CD4-positive, alpha-beta T cell (primary cell): ENCODE results near the gene MRS2. TPM values are rescaled to one million over a fixed set of nuclear protein-coding genes. Genes with fewer than 3 reads are reported as not detected.
"Not testable (repeated sequence)": the region's sequence is repeated elsewhere in the genome, so short reads cannot be mapped to it uniquely, and the experiment has no call there.

Source experiments
- ATAC-seq: fragments of 200-7000 bp; cut with Tn5 transposase; one replicate; pipeline ENCODE4 v1.10.0; 2022; ENCODE audit warnings: mild to moderate bottlenecking; ENCODE audit not compliant: poor library complexity
- CTCF ChIA-PET: fragments of 350-600 bp; sonication (Branson Sonifier 250); formaldehyde crosslinking; loops from one replicate; lab custom pipeline; 2021; ENCODE audit warnings: antibody characterized with exemption, inconsistent platforms; lab: Charles Lee
- POLR2A ChIA-PET: fragments of 350-600 bp; sonication (Branson Sonifier 250); formaldehyde crosslinking; loops from one replicate; lab custom pipeline; 2021; ENCODE audit warnings: antibody characterized with exemption, inconsistent platforms; lab: Charles Lee
- DNase-seq, 14 experiments: peaks; one replicate each; pipeline ENCODE4 v3.0.0-alpha.2; 2013 to 2020; ENCODE audit warnings: mixed read lengths in 2 of 14
- H3K27ac ChIP-seq, 2 donors: one replicate each; pipeline versions ENCODE4 v1.5.1 to v1.7.0; 2013; ENCODE audit warnings: low read length in 2 of 2, low read depth in 1 of 2, mild to moderate bottlenecking in 1 of 2
- H3K27me3 ChIP-seq, 2 experiments: 1 replicate in 1 of 2; 2 replicates in 1 of 2; pipeline versions ENCODE4 v1.6.1 to v1.7.0; 2013; ENCODE audit warnings: low read length in 2 of 2, control low read depth in 1 of 2, mild to moderate bottlenecking in 1 of 2, moderate library complexity in 1 of 2; ENCODE audit not compliant: insufficient read depth in 2 of 2, control insufficient read depth in 1 of 2
- H3K36me3 ChIP-seq: one replicate; pipeline ENCODE4 v1.6.1; 2013; ENCODE audit warnings: low read length, control low read depth; ENCODE audit not compliant: insufficient read depth
- H3K4me1 ChIP-seq: one replicate; pipeline ENCODE4 v1.6.1; 2013; ENCODE audit warnings: low read length, control low read depth; ENCODE audit not compliant: insufficient read depth
- H3K4me3 ChIP-seq: one replicate; pipeline ENCODE4 v1.5.1; 2013; ENCODE audit warnings: mild to moderate bottlenecking, low read length, moderate library complexity
- H3K9me3 ChIP-seq, 2 experiments: 1 replicate in 1 of 2; 2 replicates in 1 of 2; pipeline versions ENCODE4 v1.6.1 to v1.7.0; 2013; ENCODE audit warnings: low read length in 2 of 2, mild to moderate bottlenecking in 2 of 2, control low read depth in 1 of 2, moderate library complexity in 1 of 2; ENCODE audit not compliant: control insufficient read depth in 1 of 2, insufficient read depth in 1 of 2
- H3K27ac Mint-ChIP-seq: one replicate; pipeline ENCODE4 v1.8.0; 2020; ENCODE audit warnings: mixed read lengths
- H3K27me3 Mint-ChIP-seq: one replicate; pipeline ENCODE4 v1.8.0; 2021; ENCODE audit warnings: mixed read lengths
- H3K36me3 Mint-ChIP-seq: one replicate; pipeline ENCODE4 v1.8.0; 2021; ENCODE audit warnings: low read depth, mixed read lengths
- H3K4me1 Mint-ChIP-seq: one replicate; pipeline ENCODE4 v1.8.0; 2021; ENCODE audit warnings: low read depth, mixed read lengths
- H3K4me3 Mint-ChIP-seq: one replicate; pipeline ENCODE4 v1.8.0; 2020; ENCODE audit warnings: mild to moderate bottlenecking, mixed read lengths
- H3K9me3 Mint-ChIP-seq: one replicate; pipeline ENCODE4 v1.8.0; 2020; ENCODE audit warnings: mixed read lengths
- CTCF ChIP-seq: fragments of 200-600 bp; IDR thresholded peaks from one replicate; pipeline ENCODE4 v1.8.0; 2022; ENCODE audit warnings: antibody characterized with exemption, mild to moderate bottlenecking
- intact Hi-C, 2 experiments: fragments of 100-400 bp; cut with DNase I in 1 of 2; cut with micrococcal nuclease in 1 of 2; formaldehyde crosslinking; loops; one replicate each; pipeline versions ENCODE4 v1.15.1 to v1.9.0; 2023 to 2025; cut with DNase I, micrococcal nuclease
- total RNA-seq, 174 experiments: library from RNA in 2 of 174; stranded (reverse) in 2 of 174; gene quantifications; one replicate each; pipeline ENCODE4 v1.2.3 and lab custom pipeline; 2021 to 2026

MRS2 gene
- total RNA-seq, 2 experiments from 2014 or later = 3.7 to 4.6 TPM

- ChIA-PET POLR2A (no interaction called here), CTCF (no interaction called here)
- Histone ChIP-seq H3K27me3 (peaks cover 0 to 6% of the 10 kb centered on the region in 2 experiments), H3K36me3 (no peaks in the 10 kb centered on the region), H3K4me3 (no peak overlapping the region), H3K4me1 (no peaks in the 10 kb centered on the region), H3K27ac (no peak overlapping the region), H3K9me3 (no peaks in the 10 kb centered on the region)
- Mint-ChIP-seq H3K4me3 (no peak overlapping the region), H3K27ac (no peak overlapping the region), H3K36me3 (no peaks in the 10 kb centered on the region), H3K9me3 (no peaks in the 10 kb centered on the region), H3K27me3 (peaks cover 21% of the 10 kb centered on the region), H3K4me1 (no peaks in the 10 kb centered on the region)
- intact Hi-C loops = no loop called here
- ATAC-seq (no peak), DNase-seq (no peak)
- TF ChIP-seq CTCF = no peak
These were observed 20.6 kb upstream of the MRS2 start for GRCh38 chr6:24382220-24382540.

GRCh38 chr6:24382891-24383494 lies 19.7 kb upstream of the MRS2 start:
- H3K4me3 ChIP-seq, H3K36me3 Mint-ChIP-seq, DNase-seq, H3K36me3 ChIP-seq, POLR2A ChIA-PET, H3K4me1 Mint-ChIP-seq, H3K27ac ChIP-seq, intact Hi-C loops, H3K9me3 ChIP-seq, ATAC-seq, H3K27ac Mint-ChIP-seq, H3K27me3 ChIP-seq, H3K4me3 Mint-ChIP-seq, H3K9me3 Mint-ChIP-seq, H3K4me1 ChIP-seq, CTCF ChIA-PET: not testable (repeated sequence)
- peaks cover 26% of the 10 kb centered on the region for H3K27me3 Mint-ChIP-seq

- ATAC-seq, H3K36me3 Mint-ChIP-seq, DNase-seq, POLR2A ChIA-PET, H3K4me1 ChIP-seq, H3K4me3 ChIP-seq, H3K9me3 Mint-ChIP-seq, H3K9me3 ChIP-seq, H3K36me3 ChIP-seq, H3K27ac ChIP-seq, H3K27me3 ChIP-seq, H3K4me3 Mint-ChIP-seq, CTCF ChIA-PET, intact Hi-C loops, H3K4me1 Mint-ChIP-seq, H3K27ac Mint-ChIP-seq: not testable (repeated sequence)
- H3K27me3 Mint-ChIP-seq = peaks cover 27% of the 10 kb centered on the region
These were observed 18.2 kb upstream of the MRS2 start for GRCh38 chr6:24384369-24385130.

DNA sequence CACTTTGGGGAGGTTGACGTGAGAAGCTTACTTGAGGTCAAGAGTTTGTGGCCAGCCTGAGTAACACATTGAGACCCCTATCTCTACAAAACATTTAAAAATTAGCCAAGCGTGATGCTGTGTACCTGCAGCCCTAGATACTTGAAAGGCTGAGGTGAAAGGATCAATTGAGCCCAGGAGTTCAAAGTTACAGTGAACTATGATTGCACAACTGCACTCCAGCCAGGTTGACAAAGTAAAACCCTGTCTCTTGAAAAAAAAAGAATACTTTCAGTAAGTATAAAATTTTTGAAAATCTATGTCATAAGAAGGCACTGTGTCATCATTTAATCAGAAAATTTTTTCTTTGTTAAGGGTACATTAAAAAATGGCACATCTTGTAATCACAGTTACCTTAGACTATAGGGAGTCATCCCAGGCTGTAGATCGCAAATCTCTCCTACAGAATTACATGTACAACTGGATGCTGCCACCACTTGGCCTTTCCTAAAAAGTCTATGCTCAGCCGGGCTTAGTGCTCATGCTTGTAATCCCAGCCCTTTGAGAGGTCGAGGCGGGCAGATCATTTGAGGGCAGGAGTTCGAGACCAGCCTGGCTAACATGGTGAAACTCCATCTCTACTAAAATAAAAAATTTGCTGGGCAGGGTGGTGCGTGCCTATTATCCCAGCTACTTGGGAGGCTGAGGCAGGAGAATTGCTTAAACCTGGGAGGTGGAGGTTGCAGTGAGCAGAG lies 17.0 kb upstream of the MRS2 start:
- no peaks in the 10 kb centered on the region for H3K9me3 ChIP-seq
- intact Hi-C loops = no loop called here
- H3K36me3 ChIP-seq = no peaks in the 10 kb centered on the region
- H3K4me3 ChIP-seq = no peak overlapping the region
- ChIA-PET CTCF (no interaction called here), POLR2A (no interaction called here)
- Mint-ChIP-seq H3K27ac (no peak overlapping the region), H3K4me3 (no peak overlapping the region), H3K9me3 (no peaks in the 10 kb centered on the region), H3K36me3 (no peaks in the 10 kb centered on the region), H3K4me1 (no peaks in the 10 kb centered on the region), H3K27me3 (peaks cover 27% of the 10 kb centered on the region)
- H3K4me1 ChIP-seq = no peaks in the 10 kb centered on the region
- peaks cover 2 to 6% of the 10 kb centered on the region in 2 experiments for H3K27me3 ChIP-seq
- ATAC-seq (no peak), DNase-seq (no peak)
- no peak overlapping the region for H3K27ac ChIP-seq
- no peak for TF ChIP-seq CTCF
